H1 (cell line): ENCODE data around the gene CDH9. TPM values are rescaled to one million over a fixed set of nuclear protein-coding genes. Genes with fewer than 3 reads are reported as not detected.

Experiments
- CTCF ChIA-PET: fragments of 300-600 bp; sonication (Branson Sonifier 250); formaldehyde crosslinking; loops from one replicate; lab custom pipeline; 2021; ENCODE audit not compliant: partially characterized antibody; lab: Charles Lee
- POLR2A ChIA-PET: fragments of 300-600 bp; sonication (Branson Sonifier 250); formaldehyde crosslinking; loops from one replicate; lab custom pipeline; 2021; ENCODE audit warnings: inconsistent platforms; ENCODE audit not compliant: partially characterized antibody; lab: Charles Lee
- DNase-seq, 2 experiments: peaks; one replicate each; pipeline versions ENCODE4 v3.0.0 to v3.0.0-alpha.2; 2010 to 2022; ENCODE audit warnings: low spot score in 2 of 2, low read depth in 1 of 2, mixed read lengths in 1 of 2
- FAIRE-seq: peaks from 2 replicates; lab custom pipeline; 2011; peaks lifted over from hg19 to GRCh38; lab: Jason Lieb, UNC
- H2AFZ ChIP-seq: 2 replicates; pipeline ENCODE4 v1.8.1; 2012; ENCODE audit warnings: low read length, inconsistent platforms
- H2AK5ac ChIP-seq: 2 replicates; pipeline ENCODE4 v1.6.1; 2013; ENCODE audit warnings: low read depth, low read length
- H2BK120ac ChIP-seq: replicated peaks from 2 replicates; pipeline ENCODE3; 2013; ENCODE audit warnings: low read depth, low read length, inconsistent platforms
- H2BK12ac ChIP-seq: 2 replicates; pipeline ENCODE4 v1.6.1; 2013; ENCODE audit warnings: low read depth, low read length
- H2BK15ac ChIP-seq: 2 replicates; pipeline ENCODE4 v1.6.1; 2013; ENCODE audit warnings: low read length
- H2BK20ac ChIP-seq: 2 replicates; pipeline ENCODE4 v1.6.1; 2013; ENCODE audit warnings: low read length
- H2BK5ac ChIP-seq: 2 replicates; pipeline ENCODE4 v1.6.1; 2013; ENCODE audit warnings: low read depth, low read length
- H3K14ac ChIP-seq: 2 replicates; pipeline ENCODE4 v1.6.1; 2013; ENCODE audit warnings: inconsistent platforms; ENCODE audit not compliant: insufficient read length
- H3K18ac ChIP-seq: 2 replicates; pipeline ENCODE4 v1.6.1; 2013; ENCODE audit warnings: low read length; ENCODE audit errors: extremely low read depth
- H3K23ac ChIP-seq: 2 replicates; pipeline ENCODE4 v1.6.1; 2013; ENCODE audit warnings: inconsistent platforms; ENCODE audit not compliant: insufficient read length
- H3K23me2 ChIP-seq: 2 replicates; pipeline ENCODE4 v1.6.1; 2013; ENCODE audit warnings: low read depth, low read length
- H3K27ac ChIP-seq: 2 replicates; pipeline ENCODE4 v1.6.1; 2011; ENCODE audit warnings: low read depth, low read length, inconsistent platforms
- H3K27me3 ChIP-seq, 4 experiments: replicated peaks in 1 of 4; 1 replicate in 1 of 4; 2 replicates in 3 of 4; pipeline versions ENCODE4 v1.6.1 to v1.8.1; 2011 to 2013; ENCODE audit warnings: low read length in 3 of 4, mild to moderate bottlenecking in 3 of 4, inconsistent platforms in 2 of 4, mixed read lengths in 2 of 4, moderate library complexity in 1 of 4; ENCODE audit not compliant: control insufficient read depth in 3 of 4, insufficient read depth in 3 of 4; ENCODE audit errors: extremely low read depth in 1 of 4
- H3K36me3 ChIP-seq, 4 experiments: 2 replicates each; pipeline versions ENCODE4 v1.6.1 to v1.8.1; 2011 to 2013; ENCODE audit warnings: mild to moderate bottlenecking in 4 of 4, low read length in 3 of 4, moderate library complexity in 2 of 4, control low read depth in 1 of 4, inconsistent platforms in 1 of 4; ENCODE audit not compliant: insufficient read depth in 4 of 4, control insufficient read depth in 2 of 4
- H3K4ac ChIP-seq: replicated peaks from 2 replicates; pipeline ENCODE3; 2013; ENCODE audit warnings: low read length, low read depth, mixed read lengths, inconsistent platforms; ENCODE audit not compliant: insufficient read length
- H3K4me1 ChIP-seq, 4 experiments: replicated peaks in 1 of 4; 1 replicate in 1 of 4; 2 replicates in 3 of 4; pipeline versions ENCODE4 v1.6.1 to v1.8.1; 2011 to 2013; ENCODE audit warnings: low read length in 3 of 4, inconsistent platforms in 2 of 4, mixed read lengths in 1 of 4; ENCODE audit not compliant: insufficient read depth in 4 of 4, control insufficient read depth in 3 of 4
- H3K4me2 ChIP-seq, 2 experiments: 2 replicates each; pipeline versions ENCODE4 v1.6.1 to v1.8.1; 2011 to 2013; ENCODE audit warnings: low read depth in 2 of 2, low read length in 2 of 2, control low read depth in 1 of 2, inconsistent platforms in 1 of 2, mild to moderate bottlenecking in 1 of 2; ENCODE audit not compliant: insufficient read depth in 1 of 2
- H3K4me3 ChIP-seq, 4 experiments: fragments of 200-600, 300-600 bp in 1 of 4; sonication (generic), shearing (Covaris generic), sonication (Bioruptor Twin) in 1 of 4; 2 replicates each; pipeline versions ENCODE4 v1.5.1 to v1.8.1; 2011 to 2016; ENCODE audit warnings: low read length in 4 of 4, low read depth in 3 of 4, control low read depth in 2 of 4, inconsistent platforms in 2 of 4, mild to moderate bottlenecking in 2 of 4, mixed read lengths in 1 of 4, moderate library complexity in 1 of 4; ENCODE audit not compliant: insufficient read depth in 2 of 4; ENCODE audit errors: extremely low read depth in 1 of 4
- H3K56ac ChIP-seq: replicated peaks from 2 replicates; pipeline ENCODE3; 2013; ENCODE audit warnings: low read depth, mild to moderate bottlenecking, mixed read lengths, low read length, inconsistent platforms; ENCODE audit not compliant: insufficient read length
- H3K79me1 ChIP-seq: 2 replicates; pipeline ENCODE4 v1.6.1; 2013; ENCODE audit warnings: low read depth, low read length, control low read depth
- H3K79me2 ChIP-seq, 2 experiments: 2 replicates each; pipeline versions ENCODE4 v1.6.1 to v1.8.1; 2012 to 2013; ENCODE audit warnings: low read length in 2 of 2, mild to moderate bottlenecking in 2 of 2, inconsistent platforms in 1 of 2; ENCODE audit not compliant: insufficient read depth in 2 of 2, control insufficient read depth in 1 of 2
- H3K9ac ChIP-seq, 4 experiments: replicated peaks in 1 of 4; 1 replicate in 1 of 4; 2 replicates in 3 of 4; pipeline versions ENCODE4 v1.6.1 to v1.8.1; 2011 to 2013; ENCODE audit warnings: low read depth in 3 of 4, low read length in 3 of 4, control low read depth in 2 of 4, mild to moderate bottlenecking in 2 of 4, moderate library complexity in 2 of 4, inconsistent platforms in 1 of 4; ENCODE audit errors: extremely low read depth in 1 of 4
- H3K9me3 ChIP-seq, 2 experiments: 2 replicates each; pipeline versions ENCODE4 v1.6.1 to v1.8.1; 2012 to 2013; ENCODE audit warnings: mild to moderate bottlenecking in 2 of 2, moderate library complexity in 2 of 2, control low read depth in 1 of 2, inconsistent platforms in 1 of 2, low read depth in 1 of 2, low read length in 1 of 2, mixed read lengths in 1 of 2; ENCODE audit not compliant: insufficient read depth in 2 of 2
- H4K20me1 ChIP-seq, 2 experiments: replicated peaks in 1 of 2; 2 replicates each; pipeline versions ENCODE3 to v1.8.1; 2011 to 2013; ENCODE audit warnings: inconsistent platforms in 2 of 2, low read length in 2 of 2, mild to moderate bottlenecking in 1 of 2; ENCODE audit not compliant: insufficient read depth in 2 of 2, control insufficient read depth in 1 of 2
- H4K5ac ChIP-seq: 2 replicates; pipeline ENCODE4 v1.6.1; 2013; ENCODE audit warnings: low read length, low read depth, mixed read lengths, inconsistent platforms; ENCODE audit not compliant: insufficient read length
- H4K8ac ChIP-seq: 2 replicates; pipeline ENCODE4 v1.8.0; 2013; ENCODE audit warnings: mild to moderate bottlenecking, moderate library complexity, low read length, inconsistent platforms; ENCODE audit not compliant: insufficient read depth; ENCODE audit errors: extremely low read depth
- H4K91ac ChIP-seq: replicated peaks from 2 replicates; pipeline ENCODE3; 2013; ENCODE audit warnings: low read length, mixed read lengths, inconsistent platforms; ENCODE audit not compliant: insufficient read length
- ASH2L ChIP-seq: fragments of 200-600, 300-600 bp; sonication (generic); IDR thresholded peaks from one replicate; pipeline ENCODE4 v1.7.1; 2017; ENCODE audit warnings: low read length
- CREB1 ChIP-seq: IDR thresholded peaks from 2 replicates; pipeline ENCODE4 v1.6.1; 2012; ENCODE audit warnings: inconsistent platforms
- HDAC2 ChIP-seq, 2 experiments: fragments of 300-600 bp in 1 of 2; sonication (generic) in 1 of 2; IDR thresholded peaks; 2 replicates each; pipeline ENCODE4 v1.6.1; 2011 to 2012; ENCODE audit warnings: low read depth in 2 of 2, low read length in 2 of 2, mild to moderate bottlenecking in 2 of 2, moderate library complexity in 2 of 2, borderline replicate concordance in 1 of 2, inconsistent platforms in 1 of 2
- JUND ChIP-seq: IDR thresholded peaks from 2 replicates; pipeline ENCODE4 v1.6.1; 2011; ENCODE audit warnings: mild to moderate bottlenecking, improper control_type of control experiment, low read length
- KDM4A ChIP-seq: IDR thresholded peaks from one replicate; pipeline ENCODE4 v1.7.1; 2012; ENCODE audit warnings: low read depth, mild to moderate bottlenecking, moderate library complexity, low read length, inconsistent platforms; ENCODE audit not compliant: severe bottlenecking
- PHF8 ChIP-seq: fragments of 200-600 bp; sonication (generic); conservative IDR thresholded peaks from 2 replicates; pipeline ENCODE4 v1.7.1; 2012; ENCODE audit warnings: low read depth, mild to moderate bottlenecking, inconsistent platforms, low read length, moderate library complexity
- RAD21 ChIP-seq, 2 experiments: IDR thresholded peaks in 1 of 2; conservative IDR thresholded peaks in 1 of 2; 2 replicates each; pipeline ENCODE4 v1.6.1; 2011; ENCODE audit warnings: low read depth in 2 of 2, low read length in 2 of 2, improper control_type of control experiment in 1 of 2, inconsistent platforms in 1 of 2, mild to moderate bottlenecking in 1 of 2, moderate library complexity in 1 of 2
- RFX5 ChIP-seq: IDR thresholded peaks from 2 replicates; pipeline ENCODE4 v1.6.1; 2011; ENCODE audit warnings: low read depth, low read length, improper control_type of control experiment, borderline replicate concordance
- SP1 ChIP-seq: IDR thresholded peaks from 2 replicates; pipeline ENCODE4 v1.6.1; 2011; ENCODE audit warnings: low read depth, low read length
- TBP ChIP-seq: IDR thresholded peaks from 2 replicates; pipeline ENCODE4 v1.6.1; 2011; ENCODE audit warnings: low read depth, low read length, improper control_type of control experiment
- polyA plus RNA-seq, 7 experiments: library from polyadenylated mRNA; depleted of rRNA in 3 of 7; stranded (reverse) in 5 of 7; unstranded in 2 of 7; fragments of >200 nt in 5 of 7; fragments of 200-250 nt in 2 of 7; gene quantifications; 1 replicate in 5 of 7; 2 replicates in 1 of 7; 4 replicates in 1 of 7; pipeline versions ENCODE4 v1.2.1 to v1.2.3, GENCODE V29; 2011 to 2013; ENCODE audit warnings: missing spikeins in 2 of 7, mixed read lengths in 2 of 7
- total RNA-seq: library from RNA; stranded (reverse); fragmentation: NEBNext Ultra II Directional; extraction: Animal tissue kit (Norgen Biotek cat#: 25700); gene quantifications from 2 replicates; pipeline ENCODE4 v1.2.1, GENCODE V29; 2021

The CDH9 gene
- total and polyA plus RNA-seq, 2 of the 8 experiments (the other 6 are each of a cell fraction or from before 2014, with no cell fraction given), result 0.54 to 1.0 TPM

GRCh38 chr5:26894719-26895263, 143.6 kb downstream of the CDH9 start:
- H4K20me1 ChIP-seq, result no peaks in the 10 kb centered on the region
- no peak overlapping the region for H3K56ac ChIP-seq
- H3K18ac ChIP-seq, result no peak overlapping the region
- no peaks in the 10 kb centered on the region for H3K4me1 ChIP-seq
- no peaks in the 10 kb centered on the region for H3K27me3 ChIP-seq
- no peak overlapping the region for H4K8ac ChIP-seq
- no peaks in the 10 kb centered on the region for H3K79me1 ChIP-seq
- no peak overlapping the region for H2BK20ac ChIP-seq
- H2BK15ac ChIP-seq, result no peak overlapping the region
- H2AK5ac ChIP-seq, result no peak overlapping the region
- no peak overlapping the region for H2BK12ac ChIP-seq
- H3K23ac ChIP-seq, result no peak overlapping the region
- H3K14ac ChIP-seq, result no peak overlapping the region
- H4K91ac ChIP-seq, result no peak overlapping the region
- H3K79me2 ChIP-seq, result no peaks in the 10 kb centered on the region
- POLR2A ChIA-PET, result no interaction called here
- TF ChIP-seq TBP (no peak), JUND (no peak), SP1 (no peak), PHF8 (no peak), KDM4A (no peak), CREB1 (no peak), RAD21 (IDR thresholded peaks at IDR 0.05 in 1 of 2, conservative IDR thresholded peaks at IDR 0.05 in 1 of 2; ENCODE audit: low read depth in 2 of 2, low read length in 2 of 2) (no peak), HDAC2 (IDR thresholded peaks at IDR 0.05; ENCODE audit: borderline replicate concordance in 1 of 2, low read depth in 2 of 2, low read length in 2 of 2) (no peak), ASH2L (no peak), RFX5 (no peak)
- H3K36me3 ChIP-seq, result no peaks in the 10 kb centered on the region
- no peaks in the 10 kb centered on the region for H3K9me3 ChIP-seq
- H4K5ac ChIP-seq, result no peak overlapping the region
- CTCF ChIA-PET, result no interaction called here
- no peak overlapping the region for H2BK120ac ChIP-seq
- H3K4me3 ChIP-seq, result no peak overlapping the region
- no peak overlapping the region for H3K9ac ChIP-seq
- no peak overlapping the region for H3K27ac ChIP-seq
- FAIRE-seq (no peak), DNase-seq (no peak)
- H2AFZ ChIP-seq, result no peak overlapping the region
- H2BK5ac ChIP-seq, result no peak overlapping the region
- no peak overlapping the region for H3K4me2 ChIP-seq
- H3K4ac ChIP-seq, result no peak overlapping the region
- H3K23me2 ChIP-seq, result no peaks in the 10 kb centered on the region
